ENCODE data around the gene TLE1.

- TF ChIP-seq EZH2 (IDR thresholded peaks at IDR 0.05) (no peak), POLR2AphosphoS5 (IDR thresholded peaks at IDR 0.05; ENCODE audit: borderline replicate concordance, low read depth, low read length) (no peak)
Measured at GRCh38 chr9:81622471-81623255, 66.7 kb downstream of the TLE1 start.
